ENCODE data around the gene COA8. TPM values are rescaled to one million over a fixed set of nuclear protein-coding genes. Genes with fewer than 3 reads are reported as not detected.
"Not testable (repeated sequence)": the region's sequence is repeated elsewhere in the genome, so short reads cannot be mapped to it uniquely, and the experiment has no call there.

The COA8 gene
- total and polyA plus RNA-seq, 2 of the 13 experiments (the other 11 are each of a cell fraction or from before 2014, with no cell fraction given): 10.9 to 25.1 TPM

- TF ChIP-seq KAT7 (CRISPR knock-in tag; IDR thresholded peaks at IDR 0.05; ENCODE audit: borderline replicate concordance): peak; percentile 53; the same call in 1 of the 2 replicates
- 0 out of 2 replicates have a peak, but pooled peaks have one; percentile 4 for TF ChIP-seq HNRNPL (IDR thresholded peaks at IDR 0.05; ENCODE audit: low read depth, low read length)
- TF ChIP-seq ZNF138 (CRISPR knock-in tag; IDR thresholded peaks at IDR 0.05; ENCODE audit: low read depth): 0 out of 2 replicates have a peak, but pooled peaks have one; percentile 48
- 0 out of 2 replicates have a peak, but pooled peaks have one; percentile 31 for TF ChIP-seq SNAPC2 (CRISPR knock-in tag; IDR thresholded peaks at IDR 0.05)
- peak; percentile 62; the same call in 1 of the 2 replicates for TF ChIP-seq ZSCAN21 (CRISPR knock-in tag; IDR thresholded peaks at IDR 0.05; ENCODE audit: borderline replicate concordance)
- TF ChIP-seq RARA (CRISPR knock-in tag; IDR thresholded peaks at IDR 0.05): peak; percentile 43
- TF ChIP-seq FOXP4 (CRISPR knock-in tag; IDR thresholded peaks at IDR 0.05): peak; percentile 49; the same call in 1 of the 2 replicates
- TF ChIP-seq HDAC1 (CRISPR knock-in tag; IDR thresholded peaks at IDR 0.05): 0 out of 2 replicates have a peak, but pooled peaks have one; percentile 18
- TF ChIP-seq POLR2A (IDR thresholded peaks at IDR 0.05; ENCODE audit: insufficient read depth in 1 of 2, low read depth in 2 of 2, low read length in 2 of 2): peak; percentile 58 to 76; a peak in 3 of 4 replicates
- TF ChIP-seq ZNF264 (CRISPR knock-in tag; IDR thresholded peaks at IDR 0.05): 0 out of 2 replicates have a peak, but pooled peaks have one; percentile 26
- TF ChIP-seq ZNF687 (CRISPR knock-in tag; IDR thresholded peaks at IDR 0.05): peak; percentile 82
- peak; percentile 74; the same call in 1 of the 2 replicates for TF ChIP-seq ZNF766 (CRISPR knock-in tag; IDR thresholded peaks at IDR 0.05; ENCODE audit: borderline replicate concordance)
- TF ChIP-seq NFKB2 (CRISPR knock-in tag; IDR thresholded peaks at IDR 0.05; ENCODE audit: borderline replicate concordance): 0 out of 2 replicates have a peak, but pooled peaks have one; percentile 16
- TF ChIP-seq ZNF292 (CRISPR knock-in tag; IDR thresholded peaks at IDR 0.05; ENCODE audit: borderline replicate concordance, low read depth): peak; percentile 71; the same call in 1 of the 2 replicates
- TF ChIP-seq HOXA5 (CRISPR knock-in tag; IDR thresholded peaks at IDR 0.05): 0 out of 2 replicates have a peak, but pooled peaks have one; percentile 37
- TF ChIP-seq FOXA3 (CRISPR knock-in tag; IDR thresholded peaks at IDR 0.05): peak; percentile 70
- peak; percentile 76 for TF ChIP-seq ZFY (CRISPR knock-in tag; IDR thresholded peaks at IDR 0.05)
- TF ChIP-seq KMT2A (CRISPR knock-in tag; IDR thresholded peaks at IDR 0.05): peak; percentile 43; the same call in 1 of the 2 replicates
- not testable (repeated sequence) for TF ChIP-seq FOXA1 (IDR thresholded peaks at IDR 0.05)
- TF ChIP-seq FOXA1 (CRISPR knock-in tag; IDR thresholded peaks at IDR 0.05): peak; percentile 85
- TF ChIP-seq ZFX (CRISPR knock-in tag; IDR thresholded peaks at IDR 0.05; ENCODE audit: low read depth): peak; percentile 86
- peak; percentile 37; the same call in 1 of the 2 replicates for TF ChIP-seq TFDP1 (CRISPR knock-in tag; IDR thresholded peaks at IDR 0.05; ENCODE audit: borderline replicate concordance)
- TF ChIP-seq PHF20 (CRISPR knock-in tag; IDR thresholded peaks at IDR 0.05): 0 out of 2 replicates have a peak, but pooled peaks have one; percentile 8
These were observed 37.1 kb upstream of the COA8 start (continued) for GRCh38 chr14:103525430-103526246.

Measured in HepG2 (cell line).